CD4-positive, CD25-positive, alpha-beta regulatory T cell (primary cell): ENCODE measurements around the gene ALAD. TPM values are rescaled to one million over a fixed set of nuclear protein-coding genes. Genes with fewer than 3 reads are reported as not detected.
A peak's percentile ranks its signal among the peaks of the same experiment; 100 is the strongest.
"Not testable (repeated sequence)": the region's sequence is repeated elsewhere in the genome, so short reads cannot be mapped to it uniquely, and the experiment has no call there.

Experiments
- ATAC-seq, 2 donors: fragments of 150-1000 bp; cut with Tn5 transposase; one replicate each; pipeline ENCODE4 v1.10.0; 2021; ENCODE audit warnings: low read depth in 2 of 2, moderate number of reproducible peaks in 2 of 2, moderate library complexity in 1 of 2
- DNase-seq, 3 donors: peaks; one replicate each; pipeline versions ENCODE4 v3.0.0 to v3.0.0-alpha.2; 2012 to 2022; ENCODE audit warnings: mixed read lengths in 1 of 3
- H3K27ac ChIP-seq: one replicate; pipeline ENCODE4 v1.7.0; 2013; ENCODE audit warnings: mild to moderate bottlenecking, low read length; ENCODE audit not compliant: insufficient read depth, poor library complexity, severe bottlenecking
- H3K27me3 ChIP-seq: one replicate; pipeline ENCODE4 v1.7.0; 2013; ENCODE audit warnings: low read length; ENCODE audit not compliant: control insufficient read depth, insufficient read depth
- H3K36me3 ChIP-seq: one replicate; pipeline ENCODE4 v1.7.0; 2013; ENCODE audit warnings: mild to moderate bottlenecking, low read length, moderate library complexity; ENCODE audit not compliant: control insufficient read depth, insufficient read depth
- H3K4me1 ChIP-seq: 2 replicates; pipeline ENCODE4 v1.7.0; 2013; ENCODE audit warnings: mild to moderate bottlenecking, low read length; ENCODE audit not compliant: insufficient read depth, control insufficient read depth, poor library complexity, severe bottlenecking
- H3K4me3 ChIP-seq: one replicate; pipeline ENCODE4 v1.7.0; 2013; ENCODE audit warnings: low read depth, mild to moderate bottlenecking, low read length, moderate library complexity
- H3K9me3 ChIP-seq, 2 experiments: 1 replicate in 1 of 2; 2 replicates in 1 of 2; pipeline ENCODE4 v1.7.0; 2013; ENCODE audit warnings: low read length in 2 of 2, mild to moderate bottlenecking in 1 of 2, moderate library complexity in 1 of 2; ENCODE audit not compliant: control insufficient read depth in 2 of 2
- H3K27ac Mint-ChIP-seq, 3 donors: one replicate each; pipeline ENCODE4 v1.8.0; 2020 to 2022; ENCODE audit warnings: mild to moderate bottlenecking in 3 of 3, mixed read lengths in 3 of 3, moderate library complexity in 2 of 3
- H3K27me3 Mint-ChIP-seq: one replicate; pipeline ENCODE4 v1.8.0; 2022; ENCODE audit warnings: mild to moderate bottlenecking, mixed read lengths
- H3K36me3 Mint-ChIP-seq: one replicate; pipeline ENCODE4 v1.8.0; 2020; ENCODE audit warnings: mixed read lengths
- H3K4me1 Mint-ChIP-seq, 4 donors: one replicate each; pipeline ENCODE4 v1.8.0; 2020 to 2022; ENCODE audit warnings: mixed read lengths in 4 of 4, mild to moderate bottlenecking in 1 of 4
- H3K4me3 Mint-ChIP-seq, 4 donors: one replicate each; pipeline ENCODE4 v1.8.0; 2020 to 2022; ENCODE audit warnings: mild to moderate bottlenecking in 4 of 4, mixed read lengths in 4 of 4, moderate library complexity in 3 of 4
- H3K9me3 Mint-ChIP-seq, 7 donors: one replicate each; pipeline ENCODE4 v1.8.0; 2020 to 2022; ENCODE audit warnings: mixed read lengths in 7 of 7, mild to moderate bottlenecking in 3 of 7, moderate library complexity in 2 of 7
- polyA plus RNA-seq, 4 donors: library from polyadenylated mRNA; unstranded; fragments of 300-500 nt; fragmentation: Illumina TruSeq; gene quantifications; one replicate each; pipeline ENCODE4 v1.2.3, GENCODE V29; 2021
- total RNA-seq: library from RNA; stranded (reverse); gene quantifications from one replicate; pipeline ENCODE4 v1.2.3, GENCODE V29; 2022

Gene ALAD
- total and polyA plus RNA-seq, 5 donors from 2014 or later = 20.3 to 27.8 (median 21.8) TPM

DNA sequence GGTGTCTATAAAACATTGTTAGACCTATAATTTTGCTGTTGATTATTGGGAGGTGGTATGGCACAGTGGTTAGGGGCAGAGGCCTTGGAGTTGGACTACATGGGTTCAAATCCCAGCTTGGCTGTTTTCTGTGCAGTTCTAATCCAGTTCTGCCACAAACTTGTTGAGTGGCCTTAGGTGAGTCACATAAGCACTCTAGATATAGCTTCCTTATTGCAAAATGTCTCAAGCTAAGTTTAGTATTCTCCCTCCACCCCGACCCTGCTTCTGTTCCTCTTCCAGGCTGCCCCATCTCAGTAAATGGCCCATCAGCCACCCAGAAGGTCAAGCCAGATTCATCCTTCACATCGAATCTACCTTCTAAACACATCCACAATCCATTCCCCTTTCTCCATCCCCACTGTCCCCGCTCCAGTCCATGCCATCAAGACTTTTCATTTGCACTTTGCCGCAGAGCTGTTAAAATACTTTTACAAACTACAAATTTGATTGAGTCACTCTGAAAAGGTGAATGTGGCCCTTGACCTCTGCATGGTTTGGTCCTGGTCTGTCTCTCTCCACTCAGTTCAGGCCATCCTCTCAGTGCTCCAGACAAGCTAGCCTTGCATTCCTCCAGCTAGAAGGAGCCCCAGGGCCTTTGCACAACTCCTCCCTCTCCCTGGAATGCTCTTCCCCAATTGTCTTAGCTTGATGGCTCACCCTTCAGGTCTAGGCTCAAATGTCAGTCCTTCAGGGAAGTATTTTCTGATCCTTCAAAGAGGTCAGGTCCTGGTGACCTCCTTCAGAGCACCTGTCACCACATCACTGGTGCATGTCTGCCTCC is 14.3 kb downstream of the ALAD start:
- H3K4me1 ChIP-seq = no peaks in the 10 kb centered on the region
- H3K36me3 Mint-ChIP-seq = peaks cover 35% of the 10 kb centered on the region
- H3K4me3 Mint-ChIP-seq = no peak overlapping the region
- H3K36me3 ChIP-seq = peaks cover 38% of the 10 kb centered on the region
- DNase-seq (no peak), ATAC-seq (no peak)
- peaks cover 0 to 1% (median 0%) of the 10 kb centered on the region in 7 donors for H3K9me3 Mint-ChIP-seq
- H3K9me3 ChIP-seq = no peaks in the 10 kb centered on the region
- H3K27me3 ChIP-seq = no peaks in the 10 kb centered on the region
- H3K27ac ChIP-seq = no peak overlapping the region
- no peaks in the 10 kb centered on the region for H3K4me1 Mint-ChIP-seq
- no peak overlapping the region for H3K4me3 ChIP-seq
- H3K27me3 Mint-ChIP-seq = no peaks in the 10 kb centered on the region
- H3K27ac Mint-ChIP-seq = peak overlapping the region in 1 of 3 donors; percentile 52

DNA sequence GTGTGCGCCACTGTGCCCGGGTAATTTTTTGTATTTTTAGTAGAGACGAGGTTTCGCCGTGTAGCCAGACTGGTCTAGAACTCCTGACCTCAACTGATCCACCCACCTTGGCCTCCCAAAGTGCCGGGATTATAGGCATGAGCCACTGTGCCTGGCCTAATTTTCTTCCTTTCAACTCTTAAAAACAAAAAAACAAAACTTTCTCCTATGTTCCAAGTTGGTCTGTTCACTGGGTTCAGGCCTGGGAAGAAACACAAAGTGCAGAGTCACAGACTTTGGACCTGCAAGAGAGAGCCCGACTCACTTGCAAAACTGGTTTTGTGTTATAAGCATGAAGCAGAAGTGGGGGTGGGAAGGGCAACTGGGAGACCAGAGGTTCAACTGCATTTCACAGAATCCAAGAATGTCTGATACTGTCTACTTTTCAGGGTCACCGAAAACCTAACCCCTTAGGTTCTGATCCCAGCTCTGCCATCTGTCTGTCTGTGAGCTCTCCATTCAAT is 19.1 kb downstream of the ALAD start:
- peaks cover under 1% of the 10 kb centered on the region for H3K36me3 ChIP-seq
- ATAC-seq (no peak), DNase-seq (no peak)
- H3K27me3 ChIP-seq = no peaks in the 10 kb centered on the region
- H3K27me3 Mint-ChIP-seq = no peaks in the 10 kb centered on the region
- no peak overlapping the region for H3K27ac ChIP-seq
- peaks cover 18% of the 10 kb centered on the region for H3K36me3 Mint-ChIP-seq
- no peaks in the 10 kb centered on the region for H3K9me3 Mint-ChIP-seq
- H3K4me1 Mint-ChIP-seq = peaks cover 0 to 4% (median 0%) of the 10 kb centered on the region in 4 donors
- no peak overlapping the region for H3K4me3 ChIP-seq
- H3K27ac Mint-ChIP-seq = peak overlapping the region in 1 of 3 donors; percentile 35
- H3K4me3 Mint-ChIP-seq = peak overlapping the region in 1 of 4 donors; percentile 82
- no peaks in the 10 kb centered on the region for H3K9me3 ChIP-seq
- peaks cover 4% of the 10 kb centered on the region for H3K4me1 ChIP-seq

DNA sequence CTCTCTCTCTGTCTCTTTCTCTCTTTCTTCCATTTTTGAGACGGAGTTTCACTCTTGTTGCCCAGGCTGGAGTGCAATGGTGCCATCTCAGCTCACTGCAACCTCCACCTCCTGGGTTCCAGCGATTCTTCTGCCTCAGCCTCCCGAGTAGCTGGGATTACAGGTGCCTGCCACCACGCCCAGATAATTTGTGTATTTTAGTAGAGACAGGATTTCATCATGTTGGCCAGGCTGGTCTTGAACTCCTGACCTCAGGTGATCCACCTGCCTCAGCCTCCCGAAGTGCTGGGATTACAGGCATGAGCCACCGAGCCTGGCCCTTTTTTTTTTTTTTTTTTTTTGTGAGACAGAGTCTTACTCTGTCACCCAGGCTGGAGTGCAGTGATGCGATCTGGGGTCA is 19.6 kb downstream of the ALAD start:
- H3K9me3 ChIP-seq, DNase-seq, H3K27me3 Mint-ChIP-seq, H3K4me1 Mint-ChIP-seq, H3K27ac ChIP-seq, H3K9me3 Mint-ChIP-seq, ATAC-seq, H3K27me3 ChIP-seq, H3K36me3 ChIP-seq, H3K4me1 ChIP-seq, H3K4me3 ChIP-seq, H3K27ac Mint-ChIP-seq: not testable (repeated sequence)
- peaks cover 13% of the 10 kb centered on the region for H3K36me3 Mint-ChIP-seq
- H3K4me3 Mint-ChIP-seq = peak overlapping the region in 1 of 4 donors; percentile 43

DNA sequence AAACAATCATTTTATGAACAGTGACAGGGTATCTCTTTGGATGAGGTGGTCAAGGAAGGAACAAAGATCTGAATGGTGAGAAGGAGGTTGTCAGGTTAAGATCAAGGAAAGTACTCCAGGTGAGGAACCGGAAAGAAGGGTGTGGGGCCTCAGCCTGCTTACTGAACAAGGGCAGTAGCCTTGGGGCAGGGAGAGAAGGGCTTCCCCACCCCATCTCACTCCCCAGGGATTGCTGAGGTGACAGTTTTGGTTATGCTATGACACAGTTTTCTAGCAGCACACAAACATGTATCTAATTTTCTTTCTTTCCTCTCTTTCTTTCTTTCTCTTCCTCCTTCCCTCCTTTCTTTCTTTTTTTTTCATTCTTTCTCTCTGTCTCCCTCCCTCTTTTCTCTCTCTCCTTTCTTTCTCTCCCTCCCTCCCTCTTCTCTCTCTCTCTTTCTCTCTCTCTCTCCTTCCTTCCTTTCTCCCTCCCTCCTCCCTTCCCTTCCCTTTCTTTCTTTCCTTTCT is 20.2 kb downstream of the ALAD start:
- Mint-ChIP-seq H3K27me3 (no peaks in the 10 kb centered on the region), H3K4me1 (peaks cover 0 to 5% (median 0%) of the 10 kb centered on the region in 4 donors), H3K36me3 (peaks cover 10% of the 10 kb centered on the region), H3K27ac (no peak overlapping the region), H3K9me3 (no peaks in the 10 kb centered on the region), H3K4me3 (no peak overlapping the region)
- ATAC-seq (no peak), DNase-seq (peak in 1 of 3 donors; percentile 16)
- Histone ChIP-seq H3K27me3 (no peaks in the 10 kb centered on the region), H3K36me3 (no peaks in the 10 kb centered on the region), H3K27ac (no peak overlapping the region), H3K4me1 (peaks cover 4% of the 10 kb centered on the region), H3K9me3 (no peaks in the 10 kb centered on the region), H3K4me3 (no peak overlapping the region)

DNA sequence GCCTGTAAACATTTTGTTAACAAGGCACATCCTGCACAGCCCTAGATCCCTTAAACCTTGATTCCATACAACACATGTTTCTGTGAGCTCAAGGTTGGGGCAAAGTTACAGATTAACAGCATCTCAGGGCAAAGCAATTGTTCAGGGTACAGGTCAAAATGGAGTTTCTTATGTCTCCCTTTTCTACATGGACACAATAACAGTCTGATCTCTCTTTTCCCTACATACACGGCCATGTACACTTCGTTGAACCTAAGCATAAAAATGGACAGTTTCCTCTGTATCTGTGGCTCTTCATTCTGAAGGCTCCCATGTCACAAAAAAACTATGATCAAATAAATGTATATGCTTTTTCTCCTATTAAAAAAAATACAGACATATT is 21.3 kb downstream of the ALAD start:
- not testable (repeated sequence) for H3K9me3 ChIP-seq, DNase-seq, ATAC-seq, H3K9me3 Mint-ChIP-seq, H3K36me3 Mint-ChIP-seq, H3K27me3 Mint-ChIP-seq, H3K27ac ChIP-seq, H3K27me3 ChIP-seq, H3K36me3 ChIP-seq, H3K4me3 ChIP-seq
- peaks cover 8 to 15% (median 10%) of the 10 kb centered on the region in 4 donors for H3K4me1 Mint-ChIP-seq
- peaks cover 13% of the 10 kb centered on the region for H3K4me1 ChIP-seq
- H3K4me3 Mint-ChIP-seq = peak overlapping the region in 1 of 4 donors; percentile 69
- peak overlapping the region in 1 of 3 donors; percentile 76 for H3K27ac Mint-ChIP-seq

DNA sequence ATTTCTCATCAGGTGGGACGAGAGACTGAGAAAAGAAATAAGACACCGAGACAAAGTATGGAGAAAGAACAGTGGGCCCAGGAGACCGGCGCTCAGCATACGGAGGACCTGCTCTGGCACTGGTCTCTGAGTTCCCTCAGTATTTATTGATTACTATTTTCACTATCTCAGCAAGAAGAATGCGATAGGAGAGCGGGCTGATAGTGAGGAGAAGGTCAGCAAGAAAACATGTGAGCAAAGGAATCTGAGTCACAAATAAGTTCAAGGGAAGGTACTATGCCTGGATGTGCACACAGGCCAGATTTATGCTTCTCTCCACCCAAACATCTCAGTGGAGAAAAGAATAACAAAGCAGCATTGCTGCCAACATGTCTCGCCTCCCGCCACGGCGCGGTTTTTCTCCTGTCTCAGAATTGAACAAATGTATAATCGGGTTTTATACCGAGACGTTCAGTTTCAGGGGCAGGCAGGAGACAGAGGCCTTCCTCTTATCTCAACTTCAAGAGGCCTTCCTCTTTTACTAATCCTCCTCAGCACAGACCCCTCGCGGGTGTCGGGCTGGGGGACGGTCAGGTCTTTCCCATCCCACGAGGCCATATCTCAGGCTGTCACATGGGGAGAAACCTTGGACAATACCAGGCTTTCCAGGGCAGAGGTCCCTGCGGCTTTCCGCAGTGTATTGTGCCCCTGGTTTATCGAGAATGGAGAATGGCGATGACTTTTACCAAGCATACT is 21.8 kb downstream of the ALAD start:
- not testable (repeated sequence) for H3K27me3 ChIP-seq, H3K9me3 Mint-ChIP-seq, H3K4me3 ChIP-seq, H3K36me3 Mint-ChIP-seq, H3K36me3 ChIP-seq, H3K27me3 Mint-ChIP-seq, ATAC-seq, H3K27ac ChIP-seq, H3K9me3 ChIP-seq, DNase-seq
- peaks cover 13% of the 10 kb centered on the region for H3K4me1 ChIP-seq
- H3K27ac Mint-ChIP-seq = peak overlapping the region in 2 of 3 donors; percentile 54 to 59
- H3K4me3 Mint-ChIP-seq = peak overlapping the region; percentile 3 to 73 (median 64)
- H3K4me1 Mint-ChIP-seq = peaks cover 8 to 21% (median 14%) of the 10 kb centered on the region in 4 donors

DNA sequence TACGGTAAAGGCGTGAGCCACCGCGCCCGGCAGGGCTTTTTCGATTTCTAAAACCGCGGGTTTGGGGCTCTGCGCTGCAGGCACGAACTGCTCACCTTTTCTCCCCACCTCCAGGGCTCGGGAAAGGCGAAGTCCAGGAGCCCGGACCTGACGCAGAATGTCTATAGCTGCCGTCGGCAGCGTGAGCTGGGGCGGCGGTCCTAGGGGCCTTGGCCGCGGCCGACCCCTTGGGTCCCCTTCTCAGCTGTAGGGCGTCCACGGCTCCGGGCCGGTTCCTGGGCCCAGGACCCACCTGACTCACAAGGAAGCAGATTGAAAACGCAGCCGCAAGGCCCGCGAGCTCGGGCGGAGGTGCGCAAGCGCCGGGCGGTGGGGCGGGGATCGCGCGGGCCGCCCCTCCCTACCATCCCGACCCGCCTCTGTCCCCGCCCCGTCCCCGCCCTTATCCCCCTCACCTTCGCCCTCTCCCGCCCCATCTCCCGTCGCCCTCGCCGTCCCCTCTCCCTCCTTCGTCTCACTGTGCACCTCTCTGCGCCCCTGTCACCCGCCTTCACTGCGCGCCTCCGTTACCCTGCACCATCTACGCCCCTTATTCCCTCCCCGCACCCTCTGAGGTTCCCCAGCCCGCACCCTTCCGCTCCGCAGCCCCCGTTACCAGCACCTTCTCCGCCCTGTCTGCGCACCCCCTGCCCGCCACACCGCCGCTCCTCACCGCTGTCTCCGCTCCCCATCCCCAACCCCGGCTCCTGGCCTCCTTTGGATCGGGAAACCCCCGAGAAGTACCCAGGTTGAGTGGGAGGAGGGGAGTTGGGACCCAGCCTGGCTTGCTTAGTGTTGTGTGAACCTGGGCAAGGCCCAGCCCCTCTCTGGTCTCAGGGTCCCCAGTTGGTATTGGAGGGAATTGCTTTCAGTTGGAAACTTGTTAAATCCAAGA is 24.2 kb downstream of the ALAD start, which contains the start of gene HDHD3:
TSS of gene HDHD3 (minus strand) at position 353 of the 934 bp plus-strand sequence. CDS start 2,632 bp downstream, outside the sequence.
- Histone ChIP-seq H3K4me1 (peaks cover 13% of the 10 kb centered on the region), H3K36me3 (peaks cover 19% of the 10 kb centered on the region), H3K27me3 (no peaks in the 10 kb centered on the region), H3K9me3 (no peaks in the 10 kb centered on the region), H3K27ac (peak within 1 kb of the TSS; percentile 69), H3K4me3 (peak within 1 kb of the TSS; percentile 58)
- peak; percentile 85 to 88 for ATAC-seq
- peak; percentile 78 to 89 (median 82) for DNase-seq
- H3K9me3 Mint-ChIP-seq = no peaks in the 10 kb centered on the region
- peaks cover 6% of the 10 kb centered on the region for H3K36me3 Mint-ChIP-seq
- H3K27me3 Mint-ChIP-seq = no peaks in the 10 kb centered on the region
- H3K4me1 Mint-ChIP-seq = peaks cover 8 to 24% (median 15%) of the 10 kb centered on the region in 4 donors
- peak within 1 kb of the TSS; percentile 80 to 86 (median 86) for H3K27ac Mint-ChIP-seq
- peak within 1 kb of the TSS; percentile 87 to 92 (median 90) for H3K4me3 Mint-ChIP-seq
